H9 (cell line): ENCODE results near the gene SPEN. TPM values are rescaled to one million over a fixed set of nuclear protein-coding genes. Genes with fewer than 3 reads are reported as not detected.
A peak's percentile ranks its signal among the peaks of the same experiment; 100 is the strongest.

ENCODE experiments used
- DNase-seq: peaks from one replicate; pipeline ENCODE4 v3.0.0-alpha.2; 2017
- H2AFZ ChIP-seq: one replicate; pipeline ENCODE4 v1.6.1; 2013; ENCODE audit warnings: mild to moderate bottlenecking, low read length, control low read depth, moderate library complexity
- H2AK5ac ChIP-seq: 2 replicates; pipeline ENCODE4 v1.6.1; 2013; ENCODE audit warnings: low read length, control low read depth, mixed read lengths; ENCODE audit not compliant: insufficient read length
- H2BK120ac ChIP-seq: one replicate; pipeline ENCODE4 v1.6.1; 2013; ENCODE audit warnings: low read depth, mild to moderate bottlenecking, low read length, control low read depth, inconsistent platforms; ENCODE audit not compliant: poor library complexity, severe bottlenecking
- H2BK12ac ChIP-seq: 2 replicates; pipeline ENCODE4 v1.6.1; 2013; ENCODE audit warnings: low read length, control low read depth, mixed read lengths, low read depth; ENCODE audit not compliant: insufficient read length
- H2BK15ac ChIP-seq: 2 replicates; pipeline ENCODE4 v1.6.1; 2013; ENCODE audit warnings: low read depth, low read length, control low read depth
- H2BK20ac ChIP-seq: one replicate; pipeline ENCODE4 v1.6.1; 2013; ENCODE audit warnings: low read depth, mild to moderate bottlenecking, low read length, control low read depth, inconsistent platforms; ENCODE audit not compliant: poor library complexity, severe bottlenecking
- H2BK5ac ChIP-seq: 2 replicates; pipeline ENCODE4 v1.6.1; 2013; ENCODE audit warnings: low read length, control low read depth, mixed read lengths; ENCODE audit not compliant: insufficient read length
- H3K14ac ChIP-seq: 2 replicates; pipeline ENCODE4 v1.6.1; 2013; ENCODE audit warnings: low read length, control low read depth; ENCODE audit not compliant: insufficient read depth
- H3K18ac ChIP-seq: 2 replicates; pipeline ENCODE4 v1.6.1; 2013; ENCODE audit warnings: low read depth, mild to moderate bottlenecking, mixed read lengths, low read length, control low read depth; ENCODE audit not compliant: insufficient read length
- H3K23ac ChIP-seq: 2 replicates; pipeline ENCODE4 v1.6.1; 2013; ENCODE audit warnings: low read length, control low read depth, mixed read lengths, low read depth; ENCODE audit not compliant: insufficient read length
- H3K23me2 ChIP-seq: 2 replicates; pipeline ENCODE4 v1.6.1; 2013; ENCODE audit warnings: low read depth, mild to moderate bottlenecking, mixed read lengths, low read length, control low read depth; ENCODE audit not compliant: insufficient read length, poor library complexity, severe bottlenecking
- H3K27ac ChIP-seq: 2 replicates; pipeline ENCODE4 v1.5.1; 2013; ENCODE audit warnings: low read length, control low read depth, mixed read lengths, low read depth; ENCODE audit not compliant: insufficient read length
- H3K27me3 ChIP-seq: 2 replicates; pipeline ENCODE4 v1.6.1; 2013; ENCODE audit warnings: low read length, control low read depth, inconsistent platforms; ENCODE audit not compliant: insufficient read depth
- H3K4ac ChIP-seq: 2 replicates; pipeline ENCODE4 v1.6.1; 2013; ENCODE audit warnings: low read depth, mild to moderate bottlenecking, control low read depth, inconsistent platforms, low read length, moderate library complexity
- H3K4me1 ChIP-seq: 2 replicates; pipeline ENCODE4 v1.6.1; 2013; ENCODE audit warnings: low read length, control low read depth, inconsistent platforms; ENCODE audit not compliant: insufficient read depth
- H3K4me2 ChIP-seq: 2 replicates; pipeline ENCODE4 v1.6.1; 2013; ENCODE audit warnings: low read length, control low read depth, mixed read lengths; ENCODE audit not compliant: insufficient read length, insufficient read depth
- H3K56ac ChIP-seq: 2 replicates; pipeline ENCODE4 v1.6.1; 2013; ENCODE audit warnings: low read depth, mild to moderate bottlenecking, mixed read lengths, low read length, control low read depth; ENCODE audit not compliant: insufficient read length
- H3K79me1 ChIP-seq: 2 replicates; pipeline ENCODE4 v1.6.1; 2013; ENCODE audit warnings: low read depth, mild to moderate bottlenecking, moderate library complexity, low read length, control low read depth, inconsistent platforms; ENCODE audit not compliant: insufficient read depth, poor library complexity, severe bottlenecking
- H3K79me2 ChIP-seq: 2 replicates; pipeline ENCODE4 v1.6.1; 2013; ENCODE audit warnings: low read length, control low read depth, inconsistent platforms; ENCODE audit not compliant: insufficient read depth
- H3K9ac ChIP-seq: 2 replicates; pipeline ENCODE4 v1.6.1; 2013; ENCODE audit warnings: low read length, control low read depth, mixed read lengths; ENCODE audit not compliant: insufficient read length; ENCODE audit errors: extremely low read depth
- H3K9me3 ChIP-seq: one replicate; pipeline ENCODE4 v1.6.1; 2013; ENCODE audit warnings: low read depth, low read length, inconsistent platforms; ENCODE audit not compliant: control insufficient read depth
- H3T11ph ChIP-seq: one replicate; pipeline ENCODE4 v1.6.1; 2013; ENCODE audit warnings: mild to moderate bottlenecking, low read length, control low read depth, inconsistent platforms
- H4K20me1 ChIP-seq: one replicate; pipeline ENCODE4 v1.6.1; 2013; ENCODE audit not compliant: control insufficient read depth, insufficient read length, insufficient read depth
- H4K5ac ChIP-seq: 2 replicates; pipeline ENCODE4 v1.6.1; 2013; ENCODE audit warnings: low read depth, mild to moderate bottlenecking, mixed read lengths, low read length, control low read depth; ENCODE audit not compliant: insufficient read length
- H4K8ac ChIP-seq: replicated peaks from 2 replicates; pipeline ENCODE4 v1.6.1; 2013; ENCODE audit warnings: low read length, control low read depth, mixed read lengths, low read depth; ENCODE audit not compliant: insufficient read length
- H4K91ac ChIP-seq: 2 replicates; pipeline ENCODE4 v1.6.1; 2013; ENCODE audit warnings: low read depth, mild to moderate bottlenecking, moderate library complexity, mixed read lengths, low read length, control low read depth; ENCODE audit not compliant: insufficient read length
- H3K27ac Mint-ChIP-seq, 3 experiments: 2 replicates in 2 of 3; 3 replicates in 1 of 3; pipeline ENCODE4 v1.8.0; 2020 to 2021; ENCODE audit warnings: mixed read lengths in 3 of 3, mild to moderate bottlenecking in 1 of 3, moderate library complexity in 1 of 3
- H3K27me3 Mint-ChIP-seq: 2 replicates; pipeline ENCODE4 v1.8.0; 2021; ENCODE audit warnings: low read depth, mild to moderate bottlenecking, moderate library complexity, mixed read lengths
- H3K36me3 Mint-ChIP-seq, 3 experiments: 2 replicates in 2 of 3; 3 replicates in 1 of 3; pipeline ENCODE4 v1.8.0; 2020 to 2021; ENCODE audit warnings: low read depth in 3 of 3, mixed read lengths in 3 of 3; ENCODE audit not compliant: insufficient read depth in 1 of 3
- H3K4me1 Mint-ChIP-seq, 2 experiments: 2 replicates each; pipeline ENCODE4 v1.8.0; 2020; ENCODE audit warnings: mixed read lengths in 2 of 2
- H3K4me3 Mint-ChIP-seq, 2 experiments: 2 replicates in 1 of 2; 3 replicates in 1 of 2; pipeline ENCODE4 v1.8.0; 2020 to 2021; ENCODE audit warnings: mild to moderate bottlenecking in 2 of 2, mixed read lengths in 2 of 2, moderate library complexity in 1 of 2
- H3K9me3 Mint-ChIP-seq, 2 experiments: 2 replicates in 1 of 2; 3 replicates in 1 of 2; pipeline ENCODE4 v1.8.0; 2020; ENCODE audit warnings: mild to moderate bottlenecking in 2 of 2, mixed read lengths in 2 of 2, moderate library complexity in 1 of 2
- WGBS: extraction: QIAGEN DNeasy Blood & Tissue Kit; methylation state at CpG from one replicate; pipeline ENCODE4 v1.1.7; 2013; ENCODE audit warnings: missing lambda C conversion rate, low lambda C conversion rate, mixed read lengths; ENCODE audit not compliant: insufficient read length; ENCODE audit errors: extremely low coverage; 5-methylcytosine and 5-hydroxymethylcytosine counted together
- total RNA-seq: library from RNA; stranded (reverse); gene quantifications from 2 replicates; pipeline ENCODE4 v1.2.1, GENCODE V29; 2021
- TF ChIP-seq, protein P1 (sequence below): fragments of 200-600 bp; sonication (generic); conservative IDR thresholded peaks from 3 replicates; pipeline ENCODE4 v1.8.0; 2021; ENCODE audit warnings: antibody characterized with exemption, mild to moderate bottlenecking

SPEN gene
- total RNA-seq, 1 experiment from 2014 or later: 59.6 TPM

DNA sequence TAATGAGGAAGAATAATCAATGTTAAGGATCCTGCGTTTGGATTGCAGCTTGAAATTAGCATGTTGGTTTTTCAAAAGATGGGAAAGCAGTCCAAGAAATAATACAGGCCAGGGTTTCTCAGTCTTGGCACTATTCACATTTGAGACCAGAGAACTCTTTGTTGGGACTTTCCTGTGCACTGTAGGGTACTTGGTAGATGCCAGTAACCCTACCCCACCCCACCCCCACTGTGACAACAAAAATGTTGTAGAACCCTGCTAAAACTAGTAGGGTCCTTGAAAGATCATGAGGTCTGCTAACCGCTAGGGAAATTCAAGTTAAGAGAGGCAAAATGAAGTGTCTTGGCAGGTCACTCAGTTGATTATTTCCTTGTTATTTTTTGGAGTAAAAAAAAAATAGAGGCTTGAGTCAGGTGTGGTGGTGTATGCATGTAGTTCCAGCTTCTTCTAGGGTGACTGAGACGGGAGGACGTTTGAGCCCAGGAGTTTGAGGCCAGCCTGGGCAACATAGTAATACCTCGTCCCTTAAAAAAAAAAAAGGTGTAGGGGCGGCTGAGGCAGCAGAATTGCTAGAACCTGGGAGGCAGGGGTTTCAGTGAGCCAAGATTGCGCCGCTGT lies 53.3 kb downstream of the SPEN start:
- Mint-ChIP-seq H3K9me3 (no peaks in the 10 kb centered on the region), H3K27ac (peak overlapping the region; percentile 7 to 95 (median 46); a peak in 5 of 7 replicates), H3K4me1 (peaks cover 9 to 23% of the 10 kb centered on the region in 2 experiments), H3K36me3 (peaks cover 0 to 3% (median 0%) of the 10 kb centered on the region in 3 experiments; a peak in 3 of 7 replicates), H3K27me3 (no peaks in the 10 kb centered on the region), H3K4me3 (no peak overlapping the region)
- Histone ChIP-seq H3T11ph (no peak overlapping the region), H3K27ac (no peak overlapping the region), H3K27me3 (no peaks in the 10 kb centered on the region), H2BK15ac (no peak overlapping the region), H3K79me1 (no peaks in the 10 kb centered on the region), H4K8ac (no peak overlapping the region), H3K18ac (no peak overlapping the region), H3K23me2 (no peaks in the 10 kb centered on the region), H3K14ac (no peak overlapping the region), H3K4me2 (no peak overlapping the region), H2AK5ac (no peak overlapping the region), H3K79me2 (peaks cover 4% of the 10 kb centered on the region; the same call in 1 of the 2 replicates), H2BK120ac (no peak overlapping the region), H2BK20ac (no peak overlapping the region), H4K91ac (no peak overlapping the region), H3K4ac (no peak overlapping the region), H3K9me3 (no peaks in the 10 kb centered on the region), H4K5ac (no peak overlapping the region), H3K56ac (no peak overlapping the region), H3K4me1 (no peaks in the 10 kb centered on the region; the same call in 1 of the 2 replicates), H3K9ac (no peak overlapping the region), H2BK12ac (no peak overlapping the region), H4K20me1 (no peaks in the 10 kb centered on the region), H2BK5ac (no peak overlapping the region), H2AFZ (no peak overlapping the region), H3K23ac (no peak overlapping the region)
- TF ChIP-seq, protein P1, sequence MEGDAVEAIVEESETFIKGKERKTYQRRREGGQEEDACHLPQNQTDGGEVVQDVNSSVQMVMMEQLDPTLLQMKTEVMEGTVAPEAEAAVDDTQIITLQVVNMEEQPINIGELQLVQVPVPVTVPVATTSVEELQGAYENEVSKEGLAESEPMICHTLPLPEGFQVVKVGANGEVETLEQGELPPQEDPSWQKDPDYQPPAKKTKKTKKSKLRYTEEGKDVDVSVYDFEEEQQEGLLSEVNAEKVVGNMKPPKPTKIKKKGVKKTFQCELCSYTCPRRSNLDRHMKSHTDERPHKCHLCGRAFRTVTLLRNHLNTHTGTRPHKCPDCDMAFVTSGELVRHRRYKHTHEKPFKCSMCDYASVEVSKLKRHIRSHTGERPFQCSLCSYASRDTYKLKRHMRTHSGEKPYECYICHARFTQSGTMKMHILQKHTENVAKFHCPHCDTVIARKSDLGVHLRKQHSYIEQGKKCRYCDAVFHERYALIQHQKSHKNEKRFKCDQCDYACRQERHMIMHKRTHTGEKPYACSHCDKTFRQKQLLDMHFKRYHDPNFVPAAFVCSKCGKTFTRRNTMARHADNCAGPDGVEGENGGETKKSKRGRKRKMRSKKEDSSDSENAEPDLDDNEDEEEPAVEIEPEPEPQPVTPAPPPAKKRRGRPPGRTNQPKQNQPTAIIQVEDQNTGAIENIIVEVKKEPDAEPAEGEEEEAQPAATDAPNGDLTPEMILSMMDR: no peak
- WGBS: no CpG with 5 or more reads among the region's 8 CpGs
- no peak for DNase-seq
